ENCODE data around the gene ARFGEF2. TPM values are rescaled to one million over a fixed set of nuclear protein-coding genes. Genes with fewer than 3 reads are reported as not detected.

The ARFGEF2 gene
- total RNA-seq, 1 donor = 47.5 TPM

GRCh38 chr20:49037962-49038387 lies 116.5 kb downstream of the ARFGEF2 start:
- no peak for TF ChIP-seq CTCF (IDR thresholded peaks at IDR 0.05; ENCODE audit: insufficient read depth, low read depth, low read length)
- DNase-seq (ENCODE audit: low read depth) = peak; percentile 31
- no peak overlapping the region for H3K4me3 ChIP-seq (ENCODE audit: low read depth, low read length)

GRCh38 chr20:49039854-49040253 lies 118.3 kb downstream of the ARFGEF2 start:
- no peak for TF ChIP-seq CTCF (IDR thresholded peaks at IDR 0.05; ENCODE audit: insufficient read depth, low read depth, low read length)
- no peak overlapping the region for H3K4me3 ChIP-seq (ENCODE audit: low read depth, low read length)
- no peak for DNase-seq (ENCODE audit: low read depth)

GRCh38 chr20:49043000-49043399 lies 121.5 kb downstream of the ARFGEF2 start:
- TF ChIP-seq CTCF (IDR thresholded peaks at IDR 0.05; ENCODE audit: insufficient read depth, low read depth, low read length) = no peak
- no peak overlapping the region for H3K4me3 ChIP-seq (ENCODE audit: low read depth, low read length)
- DNase-seq (ENCODE audit: low read depth) = no peak

GRCh38 chr20:49045440-49046086 lies 124.1 kb downstream of the ARFGEF2 start:
- no peak for TF ChIP-seq CTCF (IDR thresholded peaks at IDR 0.05; ENCODE audit: insufficient read depth, low read depth, low read length)
- peak overlapping the region; percentile 81 for H3K4me3 ChIP-seq (ENCODE audit: low read depth, low read length)
- DNase-seq (ENCODE audit: low read depth) = no peak

GRCh38 chr20:49046087-49046900 lies 124.8 kb downstream of the ARFGEF2 start, which contains the start of gene CSE1L:
Gene CSE1L, plus strand, starts transcription at chr20:49046312. Its CDS starts 12,152 bp downstream, at chr20:49058464.
- peak; percentile 95 for DNase-seq (ENCODE audit: low read depth)
- H3K4me3 ChIP-seq (ENCODE audit: low read depth, low read length) = peak within 1 kb of the TSS; percentile 81
- no peak for TF ChIP-seq CTCF (IDR thresholded peaks at IDR 0.05; ENCODE audit: insufficient read depth, low read depth, low read length)

GRCh38 chr20:49052334-49052733 lies 130.8 kb downstream of the ARFGEF2 start:
- no peak for DNase-seq (ENCODE audit: low read depth)
- TF ChIP-seq CTCF (IDR thresholded peaks at IDR 0.05; ENCODE audit: insufficient read depth, low read depth, low read length) = no peak

More at GRCh38 chr20:49052334-49052733, 130.8 kb downstream of the ARFGEF2 start:
- H3K4me3 ChIP-seq (ENCODE audit: low read depth, low read length) = no peak overlapping the region
